Upper lobe of right lung (tissue), 1 donor: Measurements from ENCODE around the gene TYW1B. TPM values are rescaled to one million over a fixed set of nuclear protein-coding genes. Genes with fewer than 3 reads are reported as not detected.
"Not testable (repeated sequence)": the region's sequence is repeated elsewhere in the genome, so short reads cannot be mapped to it uniquely, and the experiment has no call there.

Source experiments
- ATAC-seq: fragments of 200-7000 bp; cut with Tn5 transposase; one replicate; pipeline ENCODE4 v1.9.1; 2020; ENCODE audit warnings: mild to moderate bottlenecking, moderate library complexity
- DNase-seq: peaks from one replicate; pipeline ENCODE4 v3.0.0-alpha.2; 2020
- H3K27ac ChIP-seq: fragments of 200-600 bp; one replicate; pipeline ENCODE4 v1.8.0; 2022
- H3K27me3 ChIP-seq: fragments of 200-600 bp; one replicate; pipeline ENCODE4 v1.8.0; 2022; ENCODE audit warnings: mild to moderate bottlenecking
- H3K36me3 ChIP-seq: fragments of 200-600 bp; one replicate; pipeline ENCODE4 v1.8.0; 2022
- H3K4me1 ChIP-seq: fragments of 200-600 bp; one replicate; pipeline ENCODE4 v1.8.0; 2022
- H3K4me3 ChIP-seq: fragments of 200-600 bp; one replicate; pipeline ENCODE4 v1.8.0; 2022; ENCODE audit warnings: mild to moderate bottlenecking
- H3K9me3 ChIP-seq: fragments of 200-600 bp; one replicate; pipeline ENCODE4 v1.8.0; 2022
- CTCF ChIP-seq: fragments of 200-600 bp; IDR thresholded peaks from one replicate; pipeline ENCODE4 v1.8.0; 2022; ENCODE audit warnings: antibody characterized with exemption
- intact Hi-C: fragments of 100-400 bp; cut with DNase I; formaldehyde crosslinking; loops from one replicate; pipeline ENCODE4 v1.11.0; 2022
- total RNA-seq: library from RNA; stranded (reverse); fragmentation: NEBNext Ultra II Directional; extraction: Animal tissue kit (Norgen Biotek cat#: 25700); gene quantifications from one replicate; pipeline ENCODE4 v1.2.1, GENCODE V29; 2021
- donor health status: DM: no; HTN: yes; CAD: no; lungs with severe emphysema.

TYW1B gene
- total RNA-seq, 1 donor from 2014 or later, result 6.7 TPM

GRCh38 chr7:72605863-72606431 lies 222.1 kb downstream of the TYW1B start:
- DNase-seq, result not testable (repeated sequence)

GRCh38 chr7:72604771-72605611 lies 223.0 kb downstream of the TYW1B start:
- intact Hi-C loops, ATAC-seq, H3K4me1 ChIP-seq, H3K4me3 ChIP-seq, H3K9me3 ChIP-seq, H3K36me3 ChIP-seq, H3K27ac ChIP-seq, H3K27me3 ChIP-seq, DNase-seq: not testable (repeated sequence)

More at GRCh38 chr7:72605863-72606431, 222.1 kb downstream of the TYW1B start:
- H3K4me1 ChIP-seq, H3K27me3 ChIP-seq, H3K9me3 ChIP-seq, ATAC-seq, intact Hi-C loops, H3K27ac ChIP-seq, H3K36me3 ChIP-seq, H3K4me3 ChIP-seq: not testable (repeated sequence)

- H3K27ac ChIP-seq, H3K4me1 ChIP-seq, H3K4me3 ChIP-seq, intact Hi-C loops, H3K27me3 ChIP-seq, H3K9me3 ChIP-seq, ATAC-seq, DNase-seq, H3K36me3 ChIP-seq: not testable (repeated sequence)
These were observed 224.5 kb downstream of the TYW1B start for GRCh38 chr7:72603476-72603875.

GRCh38 chr7:72603073-72603472 lies 224.9 kb downstream of the TYW1B start:
- no peak for TF ChIP-seq CTCF
- H3K27ac ChIP-seq, result no peak overlapping the region
- H3K27me3 ChIP-seq, result no peaks in the 10 kb centered on the region
- no peak overlapping the region for H3K4me3 ChIP-seq
- DNase-seq (no peak), ATAC-seq (no peak)
- no peaks in the 10 kb centered on the region for H3K36me3 ChIP-seq
- intact Hi-C loops, result no loop called here
- H3K4me1 ChIP-seq, result no peaks in the 10 kb centered on the region
- H3K9me3 ChIP-seq, result no peaks in the 10 kb centered on the region

- ATAC-seq, intact Hi-C loops: not testable (repeated sequence)
These were observed 226.3 kb downstream of the TYW1B start for GRCh38 chr7:72601683-72602082.

GRCh38 chr7:72590023-72590422 lies 238.0 kb downstream of the TYW1B start:
- DNase-seq, H3K4me3 ChIP-seq, intact Hi-C loops, H3K4me1 ChIP-seq, ATAC-seq, H3K9me3 ChIP-seq, H3K36me3 ChIP-seq, H3K27ac ChIP-seq, H3K27me3 ChIP-seq: not testable (repeated sequence)

More at GRCh38 chr7:72601683-72602082, 226.3 kb downstream of the TYW1B start:
- H3K27ac ChIP-seq, H3K4me3 ChIP-seq, H3K27me3 ChIP-seq, DNase-seq, H3K4me1 ChIP-seq, H3K9me3 ChIP-seq, H3K36me3 ChIP-seq: not testable (repeated sequence)

- intact Hi-C loops, result not testable (repeated sequence)
These were observed 240.7 kb downstream of the TYW1B start for GRCh38 chr7:72587267-72587666.

GRCh38 chr7:72584576-72584975 lies 243.4 kb downstream of the TYW1B start:
- H3K9me3 ChIP-seq, H3K27me3 ChIP-seq, intact Hi-C loops, H3K27ac ChIP-seq, H3K36me3 ChIP-seq, H3K4me3 ChIP-seq, H3K4me1 ChIP-seq: not testable (repeated sequence)
- ATAC-seq (peak; percentile 85), DNase-seq (peak; percentile 67)

More at GRCh38 chr7:72587267-72587666, 240.7 kb downstream of the TYW1B start:
- not testable (repeated sequence) for H3K4me3 ChIP-seq, H3K4me1 ChIP-seq, H3K36me3 ChIP-seq, ATAC-seq, DNase-seq, H3K27ac ChIP-seq, H3K27me3 ChIP-seq, H3K9me3 ChIP-seq

- peak; percentile 69 for ATAC-seq
- H3K4me3 ChIP-seq, H3K27ac ChIP-seq, H3K27me3 ChIP-seq, H3K9me3 ChIP-seq, DNase-seq, H3K36me3 ChIP-seq, H3K4me1 ChIP-seq, intact Hi-C loops: not testable (repeated sequence)
These were observed 244.2 kb downstream of the TYW1B start for GRCh38 chr7:72583620-72584361.

GRCh38 chr7:72580142-72580770 lies 247.7 kb downstream of the TYW1B start:
- not testable (repeated sequence) for H3K4me1 ChIP-seq, H3K9me3 ChIP-seq, H3K27ac ChIP-seq

More at GRCh38 chr7:72580142-72580770, 247.7 kb downstream of the TYW1B start:
- H3K36me3 ChIP-seq, H3K27me3 ChIP-seq, ATAC-seq, H3K4me3 ChIP-seq, DNase-seq, intact Hi-C loops: not testable (repeated sequence)
